ENCODE results near the gene CTF1. TPM values are rescaled to one million over a fixed set of nuclear protein-coding genes. Genes with fewer than 3 reads are reported as not detected.

Gene CTF1
- total RNA-seq, 5 donors from 2014 or later (not counting 1 experiment from before 2014, with no cell fraction given), result 0.38 to 0.47 (median 0.39) TPM; not detected in 2

DNA sequence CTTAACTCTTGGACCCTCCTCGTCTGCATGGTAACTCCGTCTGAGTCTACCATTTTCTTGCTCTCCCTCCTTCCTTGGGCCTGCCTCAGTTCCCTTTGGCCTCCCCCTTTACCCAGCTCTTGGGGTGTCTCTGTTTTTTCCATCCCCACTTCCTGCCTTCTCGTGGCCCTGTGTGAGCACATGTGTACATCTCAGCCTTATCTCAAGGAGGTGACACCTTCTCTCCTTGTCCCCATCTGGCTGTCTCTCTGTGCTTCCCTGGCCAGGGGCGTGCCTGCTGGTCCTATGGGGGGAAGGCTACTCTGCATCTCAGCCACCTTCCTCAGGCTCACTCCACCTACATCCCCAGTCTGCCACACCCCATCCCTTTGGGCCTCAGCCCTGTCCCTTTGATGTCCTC lies 6.6 kb downstream of the CTF1 start:
- H3K36me3 ChIP-seq (ENCODE audit: control insufficient read depth in 2 of 2, extremely low read depth in 1 of 2, insufficient read depth in 1 of 2, low read length in 1 of 2), result no peaks in the 10 kb centered on the region
- 52% methylated on average over 4 of the region's 4 CpGs for WGBS (ENCODE audit: insufficient coverage)
- Mint-ChIP-seq H3K4me1 (peaks cover 30 to 36% (median 36%) of the 10 kb centered on the region in 3 donors), H3K27ac (peak overlapping the region; percentile 96 to 98), H3K36me3 (no peaks in the 10 kb centered on the region), H3K9me3 (no peaks in the 10 kb centered on the region), H3K27me3 (no peaks in the 10 kb centered on the region), H3K4me3 (peak overlapping the region; percentile 87 to 95 (median 95))
- peak in 3 of 4 experiments; percentile 18 to 26 (median 21) for ATAC-seq (replicated peaks in 1 of 4)
- H3K27ac ChIP-seq (ENCODE audit: low read length), result peak overlapping the region; percentile 78
- ChIA-PET CTCF (interaction anchor here (1.1 to 3.0 kb wide), 3 partner anchors 28 to 58 kb away, joined by 3 to 33 read pairs (median 8); no protein-coding TSS in a partner anchor), POLR2A (no interaction called here)
- peak in 2 of 35 experiments; percentile 18 to 39 for DNase-seq
- peaks cover 17 to 49% of the 10 kb centered on the region in 2 experiments for H3K4me1 ChIP-seq (ENCODE audit: control insufficient read depth in 1 of 2, extremely low read depth in 1 of 2, insufficient read depth in 2 of 2, low read length in 2 of 2)
- no peaks in the 10 kb centered on the region for H3K9me3 ChIP-seq
- H3K4me3 ChIP-seq (ENCODE audit: control insufficient read depth in 1 of 2, extremely low read depth in 1 of 2, low read length in 1 of 2), result peak overlapping the region in 1 of 2 donors; percentile 49
- no peaks in the 10 kb centered on the region for H3K27me3 ChIP-seq (replicated peaks in 1 of 2; ENCODE audit: control insufficient read depth in 2 of 2, extremely low read depth in 1 of 2, insufficient read depth in 2 of 2, low read length in 1 of 2)

DNA sequence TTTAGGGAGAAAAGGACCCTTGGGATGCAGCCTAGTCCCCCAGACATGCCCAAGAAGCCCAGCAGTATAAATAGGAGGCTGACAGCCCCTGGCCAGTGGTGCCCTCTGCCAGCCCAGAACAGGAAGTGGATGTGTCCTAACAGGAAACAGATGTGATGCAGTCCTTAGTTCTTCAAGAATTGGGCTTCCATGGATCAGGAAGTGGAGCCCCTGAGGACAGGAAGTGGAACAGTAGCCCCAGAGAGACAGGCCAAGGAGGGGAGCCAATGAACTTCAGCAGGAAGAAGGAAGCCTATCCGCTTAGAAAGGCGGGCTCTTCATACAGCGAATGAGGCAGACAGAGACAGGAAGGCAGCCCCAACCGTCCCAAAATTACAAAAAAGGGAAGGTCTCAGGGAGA lies 7.2 kb downstream of the CTF1 start:
- DNase-seq, result peak in 2 of 35 experiments; percentile 21 to 34
- H3K27me3 ChIP-seq (replicated peaks in 1 of 2; ENCODE audit: control insufficient read depth in 2 of 2, extremely low read depth in 1 of 2, insufficient read depth in 2 of 2, low read length in 1 of 2), result no peaks in the 10 kb centered on the region

DNA sequence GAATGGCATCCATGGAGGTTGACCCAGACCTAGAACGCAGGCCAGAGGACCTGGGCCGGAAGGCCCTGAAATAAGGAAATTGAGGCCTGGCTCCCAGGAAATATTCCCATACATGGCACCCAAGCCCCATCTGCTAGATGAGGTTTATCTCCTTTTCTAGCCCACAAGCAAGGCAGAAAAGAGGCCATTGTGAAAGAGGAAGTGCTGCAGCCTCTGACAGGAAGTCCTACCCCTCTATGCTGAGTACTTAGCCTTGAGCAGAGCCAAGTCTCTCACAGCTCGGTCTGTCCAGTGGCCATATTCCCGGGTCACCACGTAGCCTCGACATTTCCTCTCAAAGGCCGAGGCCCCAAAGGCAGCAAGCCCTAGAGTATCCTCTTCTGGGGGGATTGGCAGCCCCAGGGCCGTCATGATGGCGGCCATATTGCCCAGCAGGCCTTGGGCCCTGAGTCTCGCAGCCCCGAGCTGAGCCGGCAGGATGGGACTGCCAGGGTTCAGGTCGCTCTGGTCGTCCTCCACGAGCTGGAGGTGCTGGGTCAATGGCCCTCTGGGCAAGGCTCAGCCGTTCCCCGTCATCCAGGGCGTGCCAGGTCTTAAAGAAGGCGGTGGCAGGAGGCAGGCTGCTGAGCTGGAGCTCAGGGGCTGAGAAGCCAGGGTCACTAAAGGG lies 7.8 kb downstream of the CTF1 start:
- Histone ChIP-seq H3K27ac (ENCODE audit: low read length) (peak overlapping the region; percentile 78), H3K36me3 (ENCODE audit: control insufficient read depth in 2 of 2, extremely low read depth in 1 of 2, insufficient read depth in 1 of 2, low read length in 1 of 2) (no peaks in the 10 kb centered on the region), H3K9me3 (no peaks in the 10 kb centered on the region), H3K27me3 (replicated peaks in 1 of 2; ENCODE audit: control insufficient read depth in 2 of 2, extremely low read depth in 1 of 2, insufficient read depth in 2 of 2, low read length in 1 of 2) (no peaks in the 10 kb centered on the region), H3K4me3 (ENCODE audit: control insufficient read depth in 1 of 2, extremely low read depth in 1 of 2, low read length in 1 of 2) (no peak overlapping the region), H3K4me1 (ENCODE audit: control insufficient read depth in 1 of 2, extremely low read depth in 1 of 2, insufficient read depth in 2 of 2, low read length in 2 of 2) (peaks cover 17 to 53% of the 10 kb centered on the region in 2 experiments)
- H3K27ac Mint-ChIP-seq, result peak overlapping the region; percentile 91 to 92
- DNase-seq (no peak), ATAC-seq (replicated peaks in 1 of 4) (no peak)
- ChIA-PET CTCF (no interaction called here), POLR2A (no interaction called here)
- WGBS (ENCODE audit: insufficient coverage), result 89% methylated on average over 17 of the region's 19 CpGs
- H3K36me3 Mint-ChIP-seq, result no peaks in the 10 kb centered on the region
- no peaks in the 10 kb centered on the region for H3K9me3 Mint-ChIP-seq
- peak overlapping the region in 1 of 3 donors; percentile 95 for H3K4me3 Mint-ChIP-seq
- no peaks in the 10 kb centered on the region for H3K27me3 Mint-ChIP-seq
- peaks cover 30 to 38% (median 35%) of the 10 kb centered on the region in 3 donors for H3K4me1 Mint-ChIP-seq

More for the DNA sequence above, 7.2 kb downstream of the CTF1 start:
- Mint-ChIP-seq H3K27me3 (no peaks in the 10 kb centered on the region), H3K4me3 (peak overlapping the region in 1 of 3 donors; percentile 95), H3K36me3 (no peaks in the 10 kb centered on the region), H3K4me1 (peaks cover 30 to 38% (median 37%) of the 10 kb centered on the region in 3 donors), H3K27ac (peak overlapping the region; percentile 91 to 92), H3K9me3 (no peaks in the 10 kb centered on the region)
- no peak overlapping the region for H3K4me3 ChIP-seq (ENCODE audit: control insufficient read depth in 1 of 2, extremely low read depth in 1 of 2, low read length in 1 of 2)
- POLR2A ChIA-PET, result no interaction called here
- CTCF ChIA-PET, result no interaction called here
- no peaks in the 10 kb centered on the region for H3K9me3 ChIP-seq
- no peaks in the 10 kb centered on the region for H3K36me3 ChIP-seq (ENCODE audit: control insufficient read depth in 2 of 2, extremely low read depth in 1 of 2, insufficient read depth in 1 of 2, low read length in 1 of 2)
- peaks cover 17 to 53% of the 10 kb centered on the region in 2 experiments for H3K4me1 ChIP-seq (ENCODE audit: control insufficient read depth in 1 of 2, extremely low read depth in 1 of 2, insufficient read depth in 2 of 2, low read length in 2 of 2)
- no CpG with 5 or more reads among the region's 4 CpGs for WGBS (ENCODE audit: insufficient coverage)
- H3K27ac ChIP-seq (ENCODE audit: low read length), result peak overlapping the region; percentile 78
- no peak for ATAC-seq (replicated peaks in 1 of 4)

DNA sequence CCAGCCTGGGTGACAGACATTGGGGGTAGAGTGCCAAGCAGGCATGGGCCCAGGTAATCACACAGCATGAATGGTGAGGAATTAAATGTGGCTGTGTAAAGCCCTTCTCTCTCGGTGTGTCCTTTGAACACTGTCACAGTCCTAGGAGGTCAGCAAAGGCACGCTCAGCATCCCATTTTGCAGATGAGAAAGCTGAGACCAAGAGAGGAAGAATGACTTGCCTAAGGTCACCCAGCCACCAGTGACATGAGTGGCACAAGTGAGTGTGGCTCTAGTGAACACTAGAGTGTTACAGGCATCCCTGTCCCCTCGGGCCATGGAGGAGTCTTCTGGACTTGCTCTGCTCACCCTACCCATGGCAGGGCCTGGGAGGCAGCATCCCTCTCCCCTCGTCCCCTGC lies 10.7 kb downstream of the CTF1 start:
- Histone ChIP-seq H3K27me3 (replicated peaks in 1 of 2; ENCODE audit: control insufficient read depth in 2 of 2, extremely low read depth in 1 of 2, insufficient read depth in 2 of 2, low read length in 1 of 2) (peaks cover 0 to 6% of the 10 kb centered on the region in 2 experiments), H3K4me3 (ENCODE audit: control insufficient read depth in 1 of 2, extremely low read depth in 1 of 2, low read length in 1 of 2) (no peak overlapping the region), H3K4me1 (ENCODE audit: control insufficient read depth in 1 of 2, extremely low read depth in 1 of 2, insufficient read depth in 2 of 2, low read length in 2 of 2) (peaks cover 13 to 38% of the 10 kb centered on the region in 2 experiments), H3K27ac (ENCODE audit: low read length) (no peak overlapping the region), H3K9me3 (no peaks in the 10 kb centered on the region), H3K36me3 (ENCODE audit: control insufficient read depth in 2 of 2, extremely low read depth in 1 of 2, insufficient read depth in 1 of 2, low read length in 1 of 2) (no peaks in the 10 kb centered on the region)
- Mint-ChIP-seq H3K36me3 (no peaks in the 10 kb centered on the region), H3K27me3 (no peaks in the 10 kb centered on the region), H3K9me3 (no peaks in the 10 kb centered on the region), H3K4me3 (no peak overlapping the region), H3K27ac (no peak overlapping the region), H3K4me1 (peaks cover 22 to 29% (median 29%) of the 10 kb centered on the region in 3 donors)
- ChIA-PET CTCF (interaction anchor here in 1 of 2 donors (1.4 kb wide), 1 partner anchor 62 kb away, joined by 3 read pairs; no protein-coding TSS in a partner anchor), POLR2A (no interaction called here)
- no peak for ATAC-seq (replicated peaks in 1 of 4)
- 100% methylated on average over 1 of the region's 4 CpGs for WGBS (ENCODE audit: insufficient coverage)
- DNase-seq, result no peak

DNA sequence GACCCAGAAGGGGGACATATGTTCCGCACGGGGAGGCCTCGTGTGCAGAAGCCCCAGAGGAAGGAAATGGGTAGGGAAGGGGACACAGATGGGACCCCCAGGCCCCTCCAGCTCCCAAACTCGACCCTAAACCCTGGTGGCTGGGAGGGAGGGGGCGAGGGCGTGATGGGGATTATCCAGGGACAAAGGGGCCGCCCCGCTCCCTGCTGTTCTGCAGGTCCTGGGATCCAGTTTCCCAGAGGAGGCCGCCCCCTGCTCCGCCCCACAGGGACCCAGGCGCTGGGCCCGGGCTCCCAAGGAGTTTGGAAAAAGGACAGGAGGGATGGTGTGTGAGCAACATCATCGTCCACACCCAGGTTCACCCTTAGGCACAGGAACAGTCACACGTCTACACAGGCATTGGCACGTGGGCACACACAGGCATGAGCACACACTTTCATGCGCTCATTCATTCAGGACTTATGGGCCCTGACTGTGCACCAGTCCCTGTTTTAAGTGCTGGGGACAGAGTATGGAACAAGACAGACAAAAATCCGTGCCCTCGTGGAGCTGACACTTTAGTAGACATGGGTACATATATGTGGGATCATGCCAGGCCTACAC lies 14.1 kb downstream of the CTF1 start:
- Histone ChIP-seq H3K9me3 (no peaks in the 10 kb centered on the region), H3K4me3 (ENCODE audit: control insufficient read depth in 1 of 2, extremely low read depth in 1 of 2, low read length in 1 of 2) (no peak overlapping the region), H3K27me3 (replicated peaks in 1 of 2; ENCODE audit: control insufficient read depth in 2 of 2, extremely low read depth in 1 of 2, insufficient read depth in 2 of 2, low read length in 1 of 2) (peaks cover 0 to 6% of the 10 kb centered on the region in 2 experiments), H3K27ac (ENCODE audit: low read length) (no peak overlapping the region), H3K36me3 (ENCODE audit: control insufficient read depth in 2 of 2, extremely low read depth in 1 of 2, insufficient read depth in 1 of 2, low read length in 1 of 2) (no peaks in the 10 kb centered on the region), H3K4me1 (ENCODE audit: control insufficient read depth in 1 of 2, extremely low read depth in 1 of 2, insufficient read depth in 2 of 2, low read length in 2 of 2) (peaks cover 0 to 13% of the 10 kb centered on the region in 2 experiments)
- ChIA-PET CTCF (interaction anchor here in 1 of 2 donors (1.2 kb wide), 1 partner anchor 9 kb away, joined by 5 read pairs; no protein-coding TSS in a partner anchor), POLR2A (no interaction called here)
- no peak for ATAC-seq (replicated peaks in 1 of 4)
- H3K27me3 Mint-ChIP-seq, result no peaks in the 10 kb centered on the region
- H3K4me1 Mint-ChIP-seq, result peaks cover 9 to 12% (median 10%) of the 10 kb centered on the region in 3 donors
- H3K27ac Mint-ChIP-seq, result no peak overlapping the region
- no peak for DNase-seq
- no peak overlapping the region for H3K4me3 Mint-ChIP-seq
- H3K36me3 Mint-ChIP-seq, result no peaks in the 10 kb centered on the region
- 95% methylated on average over 4 of the region's 18 CpGs for WGBS (ENCODE audit: insufficient coverage)
- no peaks in the 10 kb centered on the region for H3K9me3 Mint-ChIP-seq

DNA sequence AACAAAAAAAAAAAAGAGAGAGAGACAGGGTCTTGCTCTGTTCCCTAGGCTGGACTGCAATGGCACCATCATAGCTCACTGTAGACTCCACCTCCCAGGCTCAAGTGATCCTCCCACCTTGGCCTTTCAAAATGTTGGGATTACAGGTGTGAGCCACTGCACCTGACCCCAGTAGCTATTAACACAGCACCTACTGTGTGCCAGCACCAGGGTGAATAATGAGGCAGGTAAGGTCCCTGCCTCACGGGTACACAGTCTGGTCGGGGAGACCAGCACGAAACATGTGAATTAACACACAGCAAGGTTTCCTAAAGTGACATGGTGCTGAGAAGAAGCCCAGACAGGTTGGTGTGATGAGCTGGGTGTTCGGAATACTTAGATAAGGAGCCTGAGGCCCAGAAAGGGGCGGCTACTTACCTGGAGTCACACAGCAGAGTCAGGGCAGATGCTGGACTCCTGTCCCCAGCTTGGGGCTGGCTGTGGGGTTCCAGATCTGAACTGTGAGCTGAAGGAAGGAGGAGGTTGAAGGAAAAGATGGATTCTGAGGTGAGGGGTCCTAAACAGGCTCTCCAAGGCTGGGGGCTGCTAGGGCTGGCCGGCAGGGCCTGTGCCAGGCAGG lies 16.5 kb downstream of the CTF1 start:
- Histone ChIP-seq H3K27me3 (replicated peaks in 1 of 2; ENCODE audit: control insufficient read depth in 2 of 2, extremely low read depth in 1 of 2, insufficient read depth in 2 of 2, low read length in 1 of 2) (peaks cover 0 to 6% of the 10 kb centered on the region in 2 experiments), H3K27ac (ENCODE audit: low read length) (no peak overlapping the region), H3K4me3 (ENCODE audit: control insufficient read depth in 1 of 2, extremely low read depth in 1 of 2, low read length in 1 of 2) (no peak overlapping the region), H3K36me3 (ENCODE audit: control insufficient read depth in 2 of 2, extremely low read depth in 1 of 2, insufficient read depth in 1 of 2, low read length in 1 of 2) (no peaks in the 10 kb centered on the region), H3K9me3 (no peaks in the 10 kb centered on the region), H3K4me1 (ENCODE audit: control insufficient read depth in 1 of 2, extremely low read depth in 1 of 2, insufficient read depth in 2 of 2, low read length in 2 of 2) (peaks cover 0 to 5% of the 10 kb centered on the region in 2 experiments)
- ChIA-PET POLR2A (no interaction called here), CTCF (no interaction called here)
- H3K4me1 Mint-ChIP-seq, result peaks cover 1 to 3% (median 2%) of the 10 kb centered on the region in 3 donors
- no peaks in the 10 kb centered on the region for H3K36me3 Mint-ChIP-seq
- no peak overlapping the region for H3K27ac Mint-ChIP-seq
- no peak overlapping the region for H3K4me3 Mint-ChIP-seq
- ATAC-seq (replicated peaks in 1 of 4) (no peak), DNase-seq (no peak)
- no peaks in the 10 kb centered on the region for H3K27me3 Mint-ChIP-seq
- H3K9me3 Mint-ChIP-seq, result no peaks in the 10 kb centered on the region
- WGBS (ENCODE audit: insufficient coverage), result 74% methylated on average over 3 of the region's 6 CpGs

Measured in T-cell (primary cell).